ENCODE results near the gene SAMD4A.

DNA sequence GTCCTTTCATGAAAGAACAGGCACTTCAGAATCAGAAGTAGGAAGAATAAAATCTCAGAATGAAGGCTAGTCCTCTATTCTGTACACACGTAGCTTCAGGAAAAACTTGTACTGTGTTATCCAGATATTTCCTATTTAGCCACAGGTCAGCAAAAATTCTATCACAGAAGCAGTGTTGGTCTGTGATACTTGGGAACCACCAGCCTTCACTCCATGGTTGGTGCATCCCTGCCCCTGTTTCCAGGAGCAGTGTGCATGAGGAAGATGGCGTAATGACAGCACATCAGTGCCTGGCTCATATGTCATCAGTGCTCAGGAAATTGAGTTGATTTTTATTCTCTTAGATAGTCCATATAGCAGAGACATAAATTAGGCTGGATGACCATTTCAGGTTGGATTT is 87.7 kb downstream of the SAMD4A start:
- TF ChIP-seq, protein P1, sequence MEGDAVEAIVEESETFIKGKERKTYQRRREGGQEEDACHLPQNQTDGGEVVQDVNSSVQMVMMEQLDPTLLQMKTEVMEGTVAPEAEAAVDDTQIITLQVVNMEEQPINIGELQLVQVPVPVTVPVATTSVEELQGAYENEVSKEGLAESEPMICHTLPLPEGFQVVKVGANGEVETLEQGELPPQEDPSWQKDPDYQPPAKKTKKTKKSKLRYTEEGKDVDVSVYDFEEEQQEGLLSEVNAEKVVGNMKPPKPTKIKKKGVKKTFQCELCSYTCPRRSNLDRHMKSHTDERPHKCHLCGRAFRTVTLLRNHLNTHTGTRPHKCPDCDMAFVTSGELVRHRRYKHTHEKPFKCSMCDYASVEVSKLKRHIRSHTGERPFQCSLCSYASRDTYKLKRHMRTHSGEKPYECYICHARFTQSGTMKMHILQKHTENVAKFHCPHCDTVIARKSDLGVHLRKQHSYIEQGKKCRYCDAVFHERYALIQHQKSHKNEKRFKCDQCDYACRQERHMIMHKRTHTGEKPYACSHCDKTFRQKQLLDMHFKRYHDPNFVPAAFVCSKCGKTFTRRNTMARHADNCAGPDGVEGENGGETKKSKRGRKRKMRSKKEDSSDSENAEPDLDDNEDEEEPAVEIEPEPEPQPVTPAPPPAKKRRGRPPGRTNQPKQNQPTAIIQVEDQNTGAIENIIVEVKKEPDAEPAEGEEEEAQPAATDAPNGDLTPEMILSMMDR (IDR thresholded peaks at IDR 0.05), result no peak
- no peak for TF ChIP-seq POLR2A (IDR thresholded peaks at IDR 0.05)

Data from lower leg skin (tissue), 3 donors.